CD4-positive, alpha-beta T cell treated with Interleukin-17A for 4 hours (primary cell): ENCODE measurements around the gene UFC1.

ENCODE experiments used
- DNase-seq: peaks from one replicate; pipeline ENCODE4 v3.0.0-alpha.2; 2020; ENCODE audit warnings: mixed read lengths

UFC1 gene

GRCh38 chr1:161172349-161172748 is 18.6 kb downstream of the UFC1 start:
- no peak for DNase-seq

DNA sequence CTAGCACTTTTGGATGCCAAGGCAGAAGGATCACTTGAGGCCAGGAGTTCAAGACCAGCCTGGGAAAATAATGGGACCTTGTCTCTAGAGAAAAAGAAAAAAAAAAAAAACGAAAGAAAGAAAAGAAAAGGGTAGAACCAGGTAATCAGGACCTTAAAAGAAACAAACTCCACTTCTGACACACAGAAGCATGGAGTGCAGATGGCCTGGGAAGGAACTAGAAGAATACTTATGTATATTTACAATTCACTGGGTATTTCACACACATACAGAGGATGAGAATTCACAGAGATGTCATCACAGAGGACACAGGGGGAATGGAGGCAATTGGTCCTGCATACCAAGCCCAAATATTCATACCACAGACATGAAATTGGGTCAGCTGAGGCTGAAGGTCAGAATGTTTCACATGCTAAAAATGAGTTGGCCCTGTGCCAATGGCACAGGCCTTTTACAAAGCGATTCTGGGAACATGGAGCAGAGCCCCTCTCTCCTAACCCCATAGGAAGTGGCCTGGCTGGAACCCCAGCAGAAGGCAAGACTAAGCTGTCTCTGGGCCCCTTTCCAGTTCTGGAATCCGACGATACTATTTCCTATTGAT is 19.1 kb downstream of the UFC1 start:
- no peak for DNase-seq

DNA sequence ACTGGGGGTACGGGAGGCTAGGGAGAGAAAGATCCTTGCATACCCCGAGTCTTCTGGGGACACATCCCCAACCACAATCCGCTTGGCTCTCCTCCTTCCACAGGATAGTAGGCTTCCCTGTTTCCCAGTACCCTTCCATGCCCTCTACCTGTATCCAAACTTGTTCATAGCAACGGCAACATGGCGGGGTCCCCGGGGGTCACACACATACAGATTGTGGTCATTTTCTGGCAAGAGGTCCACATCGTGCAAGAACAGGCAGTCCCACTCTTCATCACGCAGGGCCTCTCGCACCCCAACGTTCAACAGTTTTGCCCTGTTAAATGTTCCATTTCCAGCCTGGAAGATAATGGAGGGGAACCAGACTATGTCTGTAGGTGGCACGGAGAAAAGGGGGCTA is 19.9 kb downstream of the UFC1 start:
- no peak for DNase-seq

DNA sequence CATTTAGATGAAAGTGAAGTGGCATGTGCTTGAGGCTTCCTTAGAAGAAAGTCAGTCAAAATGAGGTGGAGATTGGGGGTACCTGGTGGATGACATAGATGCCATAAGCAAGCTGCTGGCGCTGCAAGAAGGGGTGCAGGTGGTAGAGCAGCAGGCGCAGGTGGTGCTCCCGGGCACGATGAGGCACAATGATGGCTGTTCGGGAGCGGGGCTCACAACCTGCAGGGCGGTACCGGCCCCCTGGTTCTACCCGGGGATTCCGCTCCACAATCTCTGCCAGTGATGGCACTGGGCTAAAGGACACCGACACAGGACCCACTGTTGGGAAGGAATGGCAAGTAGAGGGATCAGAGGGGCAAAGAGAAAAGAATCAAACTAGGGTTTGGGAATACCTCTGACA is 21.1 kb downstream of the UFC1 start:
- DNase-seq, result no peak

DNA sequence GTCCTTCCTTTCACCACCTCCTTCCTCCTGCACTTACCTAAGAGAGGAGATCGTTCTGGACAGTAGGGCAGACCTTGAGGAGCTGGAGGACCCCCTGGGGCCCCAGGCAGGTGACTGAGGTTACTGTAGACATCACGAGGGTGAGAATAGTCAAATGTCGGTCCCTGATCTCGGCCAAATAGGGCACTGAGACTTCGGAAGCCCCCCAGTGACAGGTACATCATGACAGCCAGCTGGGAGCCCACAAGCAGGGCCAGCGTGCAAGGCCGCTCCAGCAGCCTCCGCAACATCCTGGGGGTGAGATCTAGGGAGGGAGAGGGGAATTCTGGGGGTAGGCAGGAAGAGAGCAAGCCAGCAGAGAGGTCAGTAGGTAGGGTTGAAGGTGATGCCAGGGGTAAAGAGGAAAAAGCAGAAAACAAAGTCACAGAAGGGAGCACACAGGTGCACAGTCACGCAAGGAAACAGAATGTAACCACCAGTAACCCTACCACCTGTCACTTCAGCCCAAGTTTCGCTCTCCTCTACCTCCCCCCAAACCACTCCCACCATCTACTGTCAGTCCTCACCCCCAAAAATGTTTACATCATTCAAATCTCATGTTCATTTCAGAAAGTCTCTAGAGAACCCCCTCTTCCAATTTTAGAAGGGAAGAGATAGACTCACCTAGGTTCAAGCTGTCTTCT is 22.1 kb downstream of the UFC1 start:
- DNase-seq, result no peak

GRCh38 chr1:161176468-161177111 is 22.8 kb downstream of the UFC1 start:
- no peak for DNase-seq

GRCh38 chr1:161177112-161177935 is 23.5 kb downstream of the UFC1 start, which contains the start of gene B4GALT3:
B4GALT3 (minus strand) TSS chr1:161177507; CDS start chr1:161176060, 1,447 bp downstream.
- peak; percentile 96 for DNase-seq

- no peak for DNase-seq
Observed at GRCh38 chr1:161177936-161178244, 24.1 kb downstream of the UFC1 start.

GRCh38 chr1:161179698-161180097 is 25.9 kb downstream of the UFC1 start:
- no peak for DNase-seq

GRCh38 chr1:161180639-161181038 is 26.9 kb downstream of the UFC1 start:
- DNase-seq, result peak; percentile 45

DNA sequence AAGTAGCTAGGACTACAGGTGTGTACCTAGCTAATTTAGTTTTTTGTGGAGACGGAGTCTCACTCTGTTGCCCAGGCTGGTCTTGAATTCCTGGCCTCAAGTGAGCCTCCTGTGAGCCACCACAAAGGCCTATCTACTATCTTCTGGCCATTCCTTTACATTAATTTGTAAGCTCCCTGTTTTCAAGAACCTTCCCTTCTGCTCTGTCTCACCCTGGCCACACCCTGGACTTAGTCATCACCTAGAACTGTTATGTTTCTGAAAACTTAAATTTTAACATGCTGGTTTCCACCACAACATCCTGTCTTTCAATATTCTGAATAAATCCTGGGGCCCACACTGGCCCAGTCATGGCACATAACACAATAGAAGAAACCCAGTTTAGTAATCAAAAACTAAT is 28.4 kb downstream of the UFC1 start:
- DNase-seq, result peak; percentile 77

DNA sequence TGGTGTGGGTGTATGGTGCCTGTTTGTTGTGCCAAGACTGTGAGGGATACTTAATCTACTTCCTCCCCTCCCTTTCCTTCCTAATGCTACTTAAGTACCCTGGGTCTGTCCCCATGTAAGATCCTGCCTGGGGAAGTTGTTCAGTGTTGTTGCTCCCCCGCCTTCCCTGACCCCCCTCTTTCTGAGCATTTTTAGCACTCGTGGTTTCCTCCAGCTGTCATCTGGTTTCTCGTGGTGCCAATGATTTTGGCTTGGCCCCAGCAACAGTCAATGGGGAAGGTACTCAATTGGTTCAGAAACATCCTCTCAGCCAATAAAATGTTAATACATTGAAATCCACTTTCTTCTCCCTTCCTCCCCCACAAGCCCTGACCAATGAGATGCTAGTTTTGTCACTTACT is 31.5 kb downstream of the UFC1 start:
- peak; percentile 84 for DNase-seq

- peak; percentile 26 for DNase-seq
Observed at GRCh38 chr1:161185732-161186311, 32.0 kb downstream of the UFC1 start.

DNA sequence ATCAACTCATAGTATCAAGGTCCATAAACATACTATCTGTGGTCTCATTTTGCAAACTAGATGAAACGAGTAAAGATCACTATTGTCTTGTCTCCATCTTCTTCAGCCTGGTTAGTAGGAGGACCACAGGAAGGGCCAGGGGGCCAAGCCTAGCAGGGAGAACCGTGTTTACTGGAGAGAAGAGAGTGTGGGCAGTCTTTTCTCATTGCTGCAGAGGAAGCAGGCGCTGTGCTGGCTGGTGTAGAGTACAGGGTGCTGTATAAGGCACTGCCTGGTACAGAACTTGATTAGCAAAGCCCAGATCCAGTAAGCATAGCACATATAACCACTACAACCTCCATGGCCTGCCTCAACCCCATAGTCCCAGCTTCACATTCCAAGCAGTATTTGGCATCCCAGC is 33.5 kb downstream of the UFC1 start:
- peak; percentile 46 for DNase-seq

DNA sequence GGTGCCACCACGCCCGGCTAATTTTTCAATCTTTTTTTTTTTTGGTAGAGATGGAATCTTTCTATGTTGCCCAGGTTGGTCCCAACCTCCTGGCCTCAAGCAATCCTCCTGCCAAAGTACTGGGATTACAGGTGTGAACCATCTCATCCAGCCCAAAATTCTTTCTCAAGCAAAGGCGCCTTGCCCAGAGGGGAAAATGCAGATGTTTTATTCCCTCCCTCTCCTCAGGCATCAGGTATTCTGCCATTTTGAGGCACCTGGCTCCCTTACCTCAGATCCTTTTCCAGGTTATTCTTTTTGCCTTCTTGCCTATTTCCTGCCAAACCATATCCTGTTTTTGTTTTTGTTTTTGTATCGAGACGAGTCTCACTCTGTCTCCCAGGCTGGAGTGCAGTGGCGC is 34.6 kb downstream of the UFC1 start:
- no peak for DNase-seq

GRCh38 chr1:161189036-161189435 is 35.3 kb downstream of the UFC1 start:
- DNase-seq, result no peak

- DNase-seq, result no peak
Observed at GRCh38 chr1:161190962-161191521, 37.3 kb downstream of the UFC1 start.

GRCh38 chr1:161191971-161192370 is 38.2 kb downstream of the UFC1 start:
- no peak for DNase-seq

DNA sequence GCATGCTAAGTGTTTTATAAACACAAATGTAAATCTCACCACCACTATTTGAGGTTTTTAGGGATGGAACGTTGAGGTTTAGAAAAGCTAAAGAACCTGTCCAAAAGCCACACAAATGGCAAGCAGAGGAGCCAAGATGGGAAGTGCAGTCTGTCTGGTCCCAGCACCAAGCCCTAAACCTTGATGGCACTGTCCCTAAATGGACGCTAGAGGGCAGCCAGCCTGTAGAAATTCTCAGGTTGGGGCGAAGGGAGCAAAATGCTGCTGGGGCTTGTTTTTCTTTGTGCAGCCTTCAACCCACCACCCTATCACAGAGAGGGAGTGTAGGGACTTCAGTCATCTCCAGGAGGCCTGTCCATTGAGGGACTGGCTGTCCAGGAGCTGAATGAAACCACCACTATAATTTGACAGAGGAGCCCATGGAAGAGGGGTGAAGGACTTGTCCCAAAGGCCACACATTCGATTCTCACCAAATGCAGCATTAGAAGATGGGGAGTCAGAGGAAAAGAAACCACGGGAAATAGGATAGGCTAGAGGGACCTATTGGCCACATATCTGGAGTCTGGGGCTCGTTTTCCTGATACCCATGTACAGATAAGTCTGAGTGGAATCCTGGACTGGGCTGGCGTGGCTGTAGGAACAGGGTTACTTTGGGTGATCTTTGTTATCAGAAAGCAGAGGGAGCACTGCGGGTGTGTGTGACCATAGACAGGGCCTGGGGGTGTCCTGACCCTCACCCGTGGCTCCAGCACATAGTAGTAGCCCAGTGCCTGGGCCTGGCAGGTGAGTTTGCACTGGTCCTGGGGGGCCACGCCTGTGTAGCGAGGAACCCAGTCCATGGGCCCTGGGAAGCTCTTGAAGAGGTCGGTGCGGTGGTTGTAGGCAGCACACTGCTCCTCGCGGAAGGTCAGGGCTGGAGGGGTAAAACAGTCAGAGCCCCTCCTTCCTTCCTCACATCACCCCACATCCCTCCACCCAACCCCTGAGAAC is 39.0 kb downstream of the UFC1 start:
- DNase-seq, result peak; percentile 80

DNA sequence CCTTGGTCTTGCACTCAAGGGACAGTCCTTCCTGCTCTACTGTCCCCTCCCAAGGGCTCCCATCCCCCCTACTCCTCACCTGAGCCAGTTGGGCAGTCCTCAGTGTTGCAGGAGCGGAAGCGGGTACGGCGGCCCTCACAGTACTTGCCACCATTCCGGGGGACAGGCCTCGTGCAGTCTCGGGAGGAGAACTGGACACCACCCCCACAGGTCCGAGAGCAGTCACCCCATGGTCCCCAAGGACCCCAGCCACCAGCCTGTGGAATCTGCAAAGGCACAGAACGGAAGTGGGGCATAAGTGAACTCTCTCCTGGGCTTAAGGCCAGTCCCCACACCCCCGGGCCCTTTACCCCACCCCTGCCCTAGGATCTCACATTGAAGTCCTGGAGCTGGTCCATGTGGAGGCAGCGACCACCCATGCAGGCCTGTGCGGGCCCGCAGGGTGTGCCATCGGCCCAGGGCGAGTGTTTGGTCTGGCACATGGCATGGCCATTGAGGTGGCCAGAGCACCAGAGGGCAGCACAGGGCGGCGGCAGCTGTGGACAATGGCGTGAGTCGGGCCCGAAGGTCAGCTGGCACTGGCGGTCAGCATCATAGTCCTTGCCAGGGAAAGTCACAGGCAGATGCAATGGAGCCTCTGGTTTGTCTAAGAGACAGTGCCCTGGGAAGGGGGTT is 39.9 kb downstream of the UFC1 start:
- no peak for DNase-seq

GRCh38 chr1:161195171-161195570 is 41.4 kb downstream of the UFC1 start:
- DNase-seq, result peak; percentile 27
